HL-60 (cell line): ENCODE results near the gene METTL25.

Source experiments
- DNase-seq, 2 experiments: peaks; one replicate each; pipeline ENCODE4 v3.0.0-alpha.2; 2010 to 2020; ENCODE audit warnings: low read depth in 1 of 2, low spot score in 1 of 2
- H3K27ac ChIP-seq: fragments of 250-450 bp; sonication (Bioruptor Pico); replicated peaks from 2 replicates; pipeline ENCODE4 v1.5.1; 2020; ENCODE audit warnings: mild to moderate bottlenecking, moderate library complexity
- H3K27me3 ChIP-seq: fragments of 250-450 bp; sonication (Bioruptor Pico); 2 replicates; pipeline ENCODE4 v1.5.1; 2021; ENCODE audit warnings: mild to moderate bottlenecking, moderate library complexity; ENCODE audit not compliant: insufficient read depth, poor library complexity, severe bottlenecking
- H3K4me3 ChIP-seq: replicated peaks from 2 replicates; pipeline ENCODE4 v1.5.1; 2011; ENCODE audit warnings: mild to moderate bottlenecking, control low read depth, low read length; ENCODE audit not compliant: insufficient read depth
- CTCF ChIP-seq: IDR thresholded peaks from one replicate; pipeline ENCODE4 v1.5.1; 2011; ENCODE audit warnings: low read length, control low read depth, inconsistent platforms; ENCODE audit not compliant: insufficient read depth
- GABPA ChIP-seq: IDR thresholded peaks from 2 replicates; pipeline ENCODE4 v1.6.1; 2012; ENCODE audit warnings: low read depth
- POLR2AphosphoS5 ChIP-seq: IDR thresholded peaks from 2 replicates; pipeline ENCODE4 v1.6.1; 2012; ENCODE audit warnings: low read depth
- REST ChIP-seq: IDR thresholded peaks from 2 replicates; pipeline ENCODE4 v1.6.1; 2012; ENCODE audit warnings: low read depth; ENCODE audit not compliant: insufficient replicate concordance
- SPI1 ChIP-seq: IDR thresholded peaks from 2 replicates; pipeline ENCODE4 v1.6.1; 2012; ENCODE audit warnings: low read depth, mild to moderate bottlenecking, borderline replicate concordance

Gene METTL25

GRCh38 chr12:82517808-82518207 lies 159.5 kb downstream of the METTL25 start:
- TF ChIP-seq GABPA (no peak), REST (no peak)
- Histone ChIP-seq H3K27ac (no peak overlapping the region), H3K27me3 (no peaks in the 10 kb centered on the region), H3K4me3 (no peak overlapping the region)
- DNase-seq: no peak

GRCh38 chr12:82519510-82519909 lies 161.2 kb downstream of the METTL25 start:
- no peak for DNase-seq
- Histone ChIP-seq H3K4me3 (no peak overlapping the region), H3K27me3 (peaks cover 3% of the 10 kb centered on the region), H3K27ac (no peak overlapping the region)
- TF ChIP-seq REST: no peak
- TF ChIP-seq SPI1: no peak

GRCh38 chr12:82522285-82522684 lies 164.0 kb downstream of the METTL25 start:
- TF ChIP-seq REST: no peak

GRCh38 chr12:82522762-82523161 lies 164.4 kb downstream of the METTL25 start:
- TF ChIP-seq SPI1: no peak
- no peak for TF ChIP-seq GABPA
- TF ChIP-seq CTCF: no peak
- TF ChIP-seq REST: no peak
- no peak for TF ChIP-seq POLR2AphosphoS5
- DNase-seq: no peak
- no peak overlapping the region for H3K27ac ChIP-seq
- peaks cover 8% of the 10 kb centered on the region for H3K27me3 ChIP-seq
- no peak overlapping the region for H3K4me3 ChIP-seq

More at GRCh38 chr12:82522285-82522684, 164.0 kb downstream of the METTL25 start:
- no peak overlapping the region for H3K4me3 ChIP-seq
- no peak overlapping the region for H3K27ac ChIP-seq
- H3K27me3 ChIP-seq: peaks cover 8% of the 10 kb centered on the region
- DNase-seq: no peak
